WERI-Rb-1 (cell line): ENCODE measurements around the gene NFKB1.

ENCODE experiments used
- DNase-seq: peaks from one replicate; pipeline ENCODE4 v3.0.0-alpha.2; 2020
- H3K27ac ChIP-seq: fragments of 250-450 bp; sonication (Bioruptor Pico); 2 replicates; pipeline ENCODE4 v1.5.1; 2020; ENCODE audit warnings: mild to moderate bottlenecking, moderate library complexity
- H3K27me3 ChIP-seq: fragments of 250-450 bp; sonication (Bioruptor Pico); 2 replicates; pipeline ENCODE4 v1.5.1; 2021; ENCODE audit warnings: mild to moderate bottlenecking, low read depth, moderate library complexity; ENCODE audit not compliant: insufficient read depth, severe bottlenecking
- H3K36me3 ChIP-seq: fragments of 250-450 bp; sonication (Bioruptor Pico); 2 replicates; pipeline ENCODE4 v1.5.1; 2020; ENCODE audit warnings: mild to moderate bottlenecking, moderate library complexity
- H3K4me3 ChIP-seq: 2 replicates; pipeline ENCODE4 v1.5.1; 2011; ENCODE audit warnings: low read depth, mild to moderate bottlenecking, control low read depth, low read length
- H3K9me3 ChIP-seq: fragments of 250-450 bp; sonication (Bioruptor Pico); 2 replicates; pipeline ENCODE4 v1.5.1; 2021; ENCODE audit warnings: mild to moderate bottlenecking, moderate library complexity; ENCODE audit not compliant: severe bottlenecking
- TF ChIP-seq, protein P1 (sequence below): IDR thresholded peaks from 2 replicates; pipeline ENCODE4 v1.5.1; 2011; ENCODE audit warnings: low read depth, mild to moderate bottlenecking, control low read depth, inconsistent platforms, low read length

NFKB1 gene

DNA sequence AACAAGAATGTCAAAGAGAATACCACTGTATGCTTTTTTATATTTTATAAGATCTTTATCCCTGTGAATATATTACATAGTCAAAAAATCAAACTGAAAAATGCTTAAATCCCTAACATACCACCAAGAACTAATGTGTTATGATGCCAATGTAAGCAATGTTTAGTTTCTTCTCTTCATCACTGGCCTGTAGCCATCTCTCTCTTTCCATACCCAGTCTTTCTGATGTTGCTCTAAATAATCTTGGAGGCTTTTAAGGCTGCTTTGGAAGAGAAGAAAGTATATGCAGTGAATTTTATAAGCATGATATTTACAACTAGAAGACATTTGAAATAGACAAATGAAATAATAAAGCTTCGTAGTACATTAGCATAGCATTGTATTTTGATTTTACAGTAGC is 82.9 kb downstream of the NFKB1 start:
- Histone ChIP-seq H3K36me3 (peaks cover 6% of the 10 kb centered on the region), H3K27me3 (no peaks in the 10 kb centered on the region)

DNA sequence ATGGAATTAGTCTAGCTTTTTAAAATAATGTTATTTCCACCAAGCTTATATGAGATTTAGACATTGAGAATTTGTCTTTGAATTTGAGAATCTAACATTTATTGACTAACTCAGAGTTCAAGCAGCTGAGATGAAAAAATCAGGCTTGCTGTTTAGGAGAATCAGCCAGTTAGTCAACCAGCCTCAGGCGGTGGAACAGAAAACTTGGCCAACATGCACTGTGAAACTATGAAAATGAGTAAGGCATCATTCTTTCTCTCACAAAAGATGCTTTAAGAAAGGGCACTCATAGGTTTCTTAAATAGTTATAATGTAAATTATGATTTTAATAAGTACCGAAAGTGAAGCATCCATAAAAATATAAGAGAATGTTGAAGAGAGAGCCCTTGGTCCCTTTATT is 84.2 kb downstream of the NFKB1 start:
- Histone ChIP-seq H3K27ac (no peak overlapping the region), H3K27me3 (no peaks in the 10 kb centered on the region), H3K4me3 (no peak overlapping the region), H3K9me3 (no peaks in the 10 kb centered on the region), H3K36me3 (peaks cover 6% of the 10 kb centered on the region)
- TF ChIP-seq, protein P1, sequence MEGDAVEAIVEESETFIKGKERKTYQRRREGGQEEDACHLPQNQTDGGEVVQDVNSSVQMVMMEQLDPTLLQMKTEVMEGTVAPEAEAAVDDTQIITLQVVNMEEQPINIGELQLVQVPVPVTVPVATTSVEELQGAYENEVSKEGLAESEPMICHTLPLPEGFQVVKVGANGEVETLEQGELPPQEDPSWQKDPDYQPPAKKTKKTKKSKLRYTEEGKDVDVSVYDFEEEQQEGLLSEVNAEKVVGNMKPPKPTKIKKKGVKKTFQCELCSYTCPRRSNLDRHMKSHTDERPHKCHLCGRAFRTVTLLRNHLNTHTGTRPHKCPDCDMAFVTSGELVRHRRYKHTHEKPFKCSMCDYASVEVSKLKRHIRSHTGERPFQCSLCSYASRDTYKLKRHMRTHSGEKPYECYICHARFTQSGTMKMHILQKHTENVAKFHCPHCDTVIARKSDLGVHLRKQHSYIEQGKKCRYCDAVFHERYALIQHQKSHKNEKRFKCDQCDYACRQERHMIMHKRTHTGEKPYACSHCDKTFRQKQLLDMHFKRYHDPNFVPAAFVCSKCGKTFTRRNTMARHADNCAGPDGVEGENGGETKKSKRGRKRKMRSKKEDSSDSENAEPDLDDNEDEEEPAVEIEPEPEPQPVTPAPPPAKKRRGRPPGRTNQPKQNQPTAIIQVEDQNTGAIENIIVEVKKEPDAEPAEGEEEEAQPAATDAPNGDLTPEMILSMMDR = no peak
- no peak for DNase-seq

More for the DNA sequence above, 82.9 kb downstream of the NFKB1 start:
- DNase-seq = no peak
- Histone ChIP-seq H3K9me3 (no peaks in the 10 kb centered on the region), H3K27ac (no peak overlapping the region), H3K4me3 (no peak overlapping the region)
- TF ChIP-seq, protein P1 = no peak

DNA sequence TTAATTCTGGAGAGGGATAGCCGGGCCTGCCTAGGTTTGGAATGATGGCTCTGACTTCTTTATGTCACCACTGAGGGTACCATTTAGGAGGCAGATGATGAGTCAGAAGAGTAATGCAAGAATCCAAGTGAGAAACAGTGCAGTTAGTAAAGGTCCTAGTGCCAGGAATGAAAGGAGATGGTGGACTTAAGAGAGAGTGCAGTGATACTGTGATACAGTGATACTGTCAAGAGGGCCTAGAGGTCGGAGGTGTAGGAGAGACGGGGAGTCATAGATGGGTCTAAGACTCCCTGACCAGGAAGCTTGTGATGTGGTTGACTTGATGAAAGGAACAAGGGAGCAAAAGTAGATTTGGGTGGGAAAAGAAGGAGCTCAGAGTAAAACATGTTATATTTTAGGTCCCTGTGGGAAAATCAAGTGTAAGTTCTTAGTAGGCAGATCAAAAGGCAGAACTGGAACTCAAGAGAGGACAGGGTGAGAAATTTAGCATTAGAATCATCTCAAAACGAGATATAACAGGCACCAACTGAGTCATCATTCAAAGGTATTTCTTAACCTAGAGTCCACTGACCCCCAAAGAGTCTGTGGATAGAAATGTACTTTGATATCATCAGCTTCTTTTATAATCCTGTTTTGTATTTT is 85.0 kb downstream of the NFKB1 start:
- TF ChIP-seq, protein P1 = no peak
- H3K4me3 ChIP-seq = no peak overlapping the region
- H3K36me3 ChIP-seq = peaks cover 6% of the 10 kb centered on the region
- no peaks in the 10 kb centered on the region for H3K27me3 ChIP-seq
- H3K27ac ChIP-seq = no peak overlapping the region
- H3K9me3 ChIP-seq = no peaks in the 10 kb centered on the region
- no peak for DNase-seq

DNA sequence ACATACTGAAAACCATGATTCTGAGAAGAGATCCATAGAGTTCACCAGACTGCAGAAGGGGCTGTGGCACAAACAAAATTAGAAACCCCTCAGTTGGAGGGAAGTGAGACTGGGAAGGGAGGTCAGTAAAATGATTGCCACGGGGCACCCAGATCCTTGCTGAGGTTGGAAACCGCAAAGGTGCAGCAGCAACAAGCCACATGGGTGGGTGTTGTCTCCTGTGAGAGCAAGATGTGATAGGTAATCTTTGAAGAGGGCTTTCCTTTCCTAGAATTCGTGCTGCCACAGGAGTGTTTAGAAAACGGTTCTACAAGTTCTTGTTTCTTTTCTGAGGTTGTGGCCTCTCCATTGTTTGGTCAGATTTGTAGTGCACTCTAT is 85.5 kb downstream of the NFKB1 start:
- Histone ChIP-seq H3K36me3 (peaks cover 6% of the 10 kb centered on the region), H3K27me3 (no peaks in the 10 kb centered on the region), H3K27ac (no peak overlapping the region), H3K9me3 (peaks cover 2% of the 10 kb centered on the region), H3K4me3 (no peak overlapping the region)
- TF ChIP-seq, protein P1 = no peak
- DNase-seq = no peak

DNA sequence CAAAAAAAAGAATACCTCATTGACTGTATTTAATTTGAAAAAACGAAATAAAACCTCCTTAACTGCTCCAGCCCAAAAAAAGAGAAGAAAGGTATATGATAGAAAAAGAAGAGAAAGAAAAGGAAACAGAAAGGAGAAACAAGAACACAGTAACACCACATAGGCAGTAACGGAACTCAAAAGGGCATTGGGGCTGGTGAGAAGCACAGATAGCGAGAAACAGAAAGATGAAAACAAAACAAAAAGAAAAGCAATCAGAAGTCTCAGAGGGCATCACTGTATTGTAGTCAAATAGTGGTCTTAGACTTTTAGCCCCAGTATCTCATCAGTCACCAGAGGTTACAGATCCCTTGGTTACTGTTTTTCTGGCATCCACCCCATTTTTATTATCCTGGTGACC is 88.6 kb downstream of the NFKB1 start:
- Histone ChIP-seq H3K4me3 (no peak overlapping the region), H3K9me3 (peaks cover 2% of the 10 kb centered on the region), H3K27me3 (no peaks in the 10 kb centered on the region), H3K36me3 (no peaks in the 10 kb centered on the region), H3K27ac (no peak overlapping the region)
- TF ChIP-seq, protein P1 = no peak
- DNase-seq = no peak

DNA sequence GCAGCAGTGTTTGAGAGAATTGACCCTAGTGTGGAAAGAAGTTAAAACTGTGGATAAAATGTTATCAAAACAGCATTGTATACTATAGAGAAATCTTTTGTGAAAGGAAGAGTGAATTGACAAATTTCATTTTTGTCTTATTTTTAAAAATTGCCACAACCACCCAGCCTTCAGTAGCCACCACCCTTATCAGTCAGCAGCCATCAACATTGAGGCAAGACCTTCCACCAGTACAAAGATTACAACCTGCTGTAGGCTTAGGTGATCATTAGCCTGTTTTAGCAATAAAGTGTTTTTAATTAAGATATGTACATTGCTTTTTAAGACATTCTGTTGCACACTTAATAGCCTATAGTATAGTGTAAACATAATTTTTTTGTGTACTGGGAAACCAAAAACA is 91.1 kb downstream of the NFKB1 start:
- Histone ChIP-seq H3K36me3 (peaks cover 13% of the 10 kb centered on the region), H3K9me3 (peaks cover 2% of the 10 kb centered on the region), H3K4me3 (no peak overlapping the region), H3K27me3 (no peaks in the 10 kb centered on the region), H3K27ac (no peak overlapping the region)
- TF ChIP-seq, protein P1 = no peak
- no peak for DNase-seq
